Endothelial cell of umbilical vein (primary cell): ENCODE measurements around the gene DAD1. TPM values are rescaled to one million over a fixed set of nuclear protein-coding genes. Genes with fewer than 3 reads are reported as not detected.

Experiments used
- BruUV-seq: library from RNA; stranded (reverse); fragments of 400-500 nt; replicated peaks from 2 replicates; lab custom pipeline; 2021; lab: Mats Ljungman, UMichigan
- CTCF ChIA-PET: fragments of 300-600, 350-600 bp; sonication (Branson Sonifier 250); formaldehyde crosslinking; loops from one replicate; lab custom pipeline; 2021; ENCODE audit warnings: antibody characterized with exemption, inconsistent platforms; lab: Charles Lee
- POLR2A ChIA-PET: fragments of 300-600, 350-600 bp; sonication (Branson Sonifier 250); formaldehyde crosslinking; loops from one replicate; lab custom pipeline; 2021; ENCODE audit warnings: antibody characterized with exemption, inconsistent platforms; lab: Charles Lee
- DNase-seq: peaks from one replicate; pipeline ENCODE4 v3.0.0-alpha.2; 2011; ENCODE audit warnings: low read depth, low spot score
- FAIRE-seq: peaks from 2 replicates; lab custom pipeline; 2011; peaks lifted over from hg19 to GRCh38; lab: Jason Lieb, UNC
- H2AFZ ChIP-seq: 2 replicates; pipeline ENCODE4 v1.6.0; 2012; ENCODE audit warnings: low read depth, low read length, control low read depth, inconsistent platforms
- H3K27ac ChIP-seq: 2 replicates; pipeline ENCODE4 v1.5.1; 2011; ENCODE audit warnings: low read depth, mild to moderate bottlenecking, control low read depth, low read length, moderate library complexity; ENCODE audit not compliant: insufficient read depth
- H3K27me3 ChIP-seq, 2 experiments: 2 replicates each; pipeline versions ENCODE4 v1.6.0 to v1.6.1; 2011; ENCODE audit warnings: low read length in 2 of 2, mixed read lengths in 1 of 2; ENCODE audit not compliant: control insufficient read depth in 2 of 2, insufficient read depth in 2 of 2
- H3K36me3 ChIP-seq, 2 experiments: 2 replicates in 1 of 2; 3 replicates in 1 of 2; pipeline ENCODE4 v1.5.1; 2011; ENCODE audit warnings: low read length in 2 of 2, mild to moderate bottlenecking in 1 of 2, moderate library complexity in 1 of 2; ENCODE audit not compliant: control insufficient read depth in 2 of 2, insufficient read depth in 2 of 2; ENCODE audit errors: extremely low read depth in 1 of 2
- H3K4me1 ChIP-seq: 3 replicates; pipeline ENCODE4 v1.5.1; 2011; ENCODE audit warnings: mild to moderate bottlenecking, low read length; ENCODE audit not compliant: control insufficient read depth, insufficient read depth; ENCODE audit errors: extremely low read depth
- H3K4me2 ChIP-seq: 2 replicates; pipeline ENCODE4 v1.6.1; 2011; ENCODE audit warnings: low read length, control low read depth, mixed read lengths; ENCODE audit not compliant: insufficient read depth
- H3K4me3 ChIP-seq, 3 experiments: fragments of 200-600 bp in 1 of 3; sonication (generic), shearing (Covaris generic) in 1 of 3; replicated peaks in 1 of 3; 2 replicates each; pipeline ENCODE4 v1.5.1; 2011 to 2016; ENCODE audit warnings: control low read depth in 3 of 3, low read length in 3 of 3, mild to moderate bottlenecking in 2 of 3, inconsistent platforms in 1 of 3, low read depth in 1 of 3, moderate library complexity in 1 of 3; ENCODE audit not compliant: insufficient read depth in 1 of 3
- H3K79me2 ChIP-seq: 2 replicates; pipeline ENCODE4 v1.6.0; 2012; ENCODE audit warnings: low read length, inconsistent platforms; ENCODE audit not compliant: control insufficient read depth, insufficient read depth
- H3K9ac ChIP-seq: replicated peaks from 2 replicates; pipeline ENCODE3; 2011; ENCODE audit warnings: low read length, control low read depth; ENCODE audit not compliant: insufficient read depth; ENCODE audit errors: extremely low read depth
- H3K9me1 ChIP-seq: replicated peaks from 3 replicates; pipeline ENCODE4 v1.6.0; 2011; ENCODE audit warnings: mild to moderate bottlenecking, low read length; ENCODE audit not compliant: control insufficient read depth, insufficient read depth; ENCODE audit errors: extremely low read depth
- H3K9me3 ChIP-seq: replicated peaks from 2 replicates; pipeline ENCODE4 v1.5.1; 2012; ENCODE audit warnings: low read length, inconsistent platforms; ENCODE audit not compliant: control insufficient read depth, insufficient read depth
- H4K20me1 ChIP-seq: replicated peaks from 2 replicates; pipeline ENCODE3; 2011; ENCODE audit warnings: mild to moderate bottlenecking, low read length; ENCODE audit not compliant: control insufficient read depth, insufficient read depth; ENCODE audit errors: extremely low read depth
- CTCF ChIP-seq, 2 donors: IDR thresholded peaks; 1 replicate in 1 of 2; 2 replicates in 1 of 2; pipeline ENCODE4 v1.5.1; 2011; ENCODE audit warnings: low read length in 2 of 2, mild to moderate bottlenecking in 2 of 2, moderate library complexity in 2 of 2, control low read depth in 1 of 2, inconsistent platforms in 1 of 2, low read depth in 1 of 2; ENCODE audit not compliant: insufficient read depth in 1 of 2; ENCODE audit errors: extremely low read depth in 1 of 2
- EZH2 ChIP-seq: IDR thresholded peaks from 2 replicates; pipeline ENCODE4 v1.6.1; 2012; ENCODE audit warnings: borderline replicate concordance, low read depth, mild to moderate bottlenecking, moderate library complexity, low read length, inconsistent platforms; ENCODE audit not compliant: severe bottlenecking
- FOS ChIP-seq: IDR thresholded peaks from 2 replicates; pipeline ENCODE4 v1.6.1; 2011; ENCODE audit warnings: mild to moderate bottlenecking, low read length, moderate library complexity, borderline replicate concordance; ENCODE audit not compliant: insufficient read depth
- GATA2 ChIP-seq: IDR thresholded peaks from 2 replicates; pipeline ENCODE4 v1.7.0; 2011; ENCODE audit warnings: low read depth, mild to moderate bottlenecking, moderate library complexity, mixed read lengths, low read length; ENCODE audit not compliant: insufficient read length, insufficient read depth
- JUN ChIP-seq: IDR thresholded peaks from 2 replicates; pipeline ENCODE4 v1.6.1; 2011; ENCODE audit warnings: borderline replicate concordance, low read depth; ENCODE audit not compliant: insufficient read length, insufficient read depth
- MAX ChIP-seq: IDR thresholded peaks from 2 replicates; pipeline ENCODE4 v1.6.1; 2011; ENCODE audit not compliant: insufficient read depth, insufficient read length
- MYC ChIP-seq: IDR thresholded peaks from one replicate; pipeline ENCODE4 v1.6.1; 2011; ENCODE audit warnings: mild to moderate bottlenecking, low read depth, low read length
- POLR2A ChIP-seq: IDR thresholded peaks from 2 replicates; pipeline ENCODE4 v1.6.1; 2012; ENCODE audit warnings: low read depth, mild to moderate bottlenecking, control low read depth, low read length
- POLR2AphosphoS5 ChIP-seq: IDR thresholded peaks from 2 replicates; pipeline ENCODE4 v1.6.1; 2012; ENCODE audit warnings: low read depth, mild to moderate bottlenecking, control low read depth, low read length, moderate library complexity; ENCODE audit not compliant: insufficient read depth
- dilution Hi-C: fragments of 300-500 bp; cut with MboI; formaldehyde crosslinking; loops from one replicate; pipeline ENCODE4 v1.15.0; 2019; ENCODE audit warnings: low sequenced_read_pairs; ENCODE audit not compliant: extremely low pct_ligation_motif_present
- intact Hi-C: fragments of 100-400 bp; cut with micrococcal nuclease; formaldehyde crosslinking; loops from one replicate; pipeline ENCODE4 v1.10.0; 2022
- polyA plus RNA-seq, 4 experiments: library from polyadenylated mRNA; depleted of rRNA in 3 of 4; stranded (reverse) in 3 of 4; unstranded in 1 of 4; fragments of >200 nt; gene quantifications; 2 replicates each; pipeline versions ENCODE4 v1.2.1 to v1.2.3, GENCODE V29; 2011 to 2012; ENCODE audit warnings: missing spikeins in 1 of 4
- total RNA-seq: library from RNA; stranded (reverse); gene quantifications from 2 replicates; pipeline ENCODE4 v1.2.3, GENCODE V29; 2021

The DAD1 gene
- total and polyA plus RNA-seq, 2 donors (not counting 3 experiments of a cell fraction or from before 2014, with no cell fraction given), result 299 to 1,227 TPM

GRCh38 chr14:22583994-22584393 is 5.0 kb downstream of the DAD1 start:
- dilution Hi-C loops (no loop called here), intact Hi-C loops (no loop called here)
- DNase-seq (no peak), FAIRE-seq (no peak)
- Histone ChIP-seq H3K79me2 (peaks cover 90% of the 10 kb centered on the region), H3K4me2 (no peak overlapping the region), H4K20me1 (peaks cover 2% of the 10 kb centered on the region), H3K27me3 (no peaks in the 10 kb centered on the region), H3K4me3 (no peak overlapping the region), H3K9me1 (no peaks in the 10 kb centered on the region), H3K9me3 (no peaks in the 10 kb centered on the region), H3K9ac (no peak overlapping the region), H2AFZ (no peak overlapping the region), H3K4me1 (peaks cover 20% of the 10 kb centered on the region), H3K36me3 (no peaks in the 10 kb centered on the region), H3K27ac (no peak overlapping the region)
- TF ChIP-seq MYC (no peak), MAX (no peak), POLR2AphosphoS5 (no peak), JUN (no peak), GATA2 (no peak), FOS (no peak), POLR2A (no peak), CTCF (IDR thresholded peaks at IDR 0.05; ENCODE audit: extremely low read depth in 1 of 2, insufficient read depth in 1 of 2, low read depth in 1 of 2, low read length in 2 of 2) (no peak), EZH2 (no peak)
- POLR2A ChIA-PET, result no interaction called here
- CTCF ChIA-PET, result interaction anchor here (1.0 to 3.3 kb wide), 3 partner anchors 13 to 69 kb away, joined by 3 to 24 read pairs (median 4); no protein-coding TSS in a partner anchor
- BruUV-seq, result no TSS peak
